Skeletal muscle satellite cell (primary cell): ENCODE results near the gene SLC39A6.
"Not testable (repeated sequence)": the region's sequence is repeated elsewhere in the genome, so short reads cannot be mapped to it uniquely, and the experiment has no call there.

Experiments
- H3K27me3 ChIP-seq: 2 replicates; pipeline ENCODE4 v1.7.0; 2013; ENCODE audit warnings: low read length; ENCODE audit not compliant: control insufficient read depth, insufficient read depth
- H3K36me3 ChIP-seq: 2 replicates; pipeline ENCODE4 v1.7.0; 2013; ENCODE audit warnings: mild to moderate bottlenecking, control low read depth, low read length; ENCODE audit not compliant: insufficient read depth
- H3K4me1 ChIP-seq: 2 replicates; pipeline ENCODE4 v1.7.0; 2013; ENCODE audit warnings: low read length; ENCODE audit not compliant: control insufficient read depth, insufficient read depth
- H3K4me2 ChIP-seq: 2 replicates; pipeline ENCODE4 v1.7.0; 2013; ENCODE audit warnings: mild to moderate bottlenecking, low read length
- H3K4me3 ChIP-seq: 2 replicates; pipeline ENCODE4 v1.7.0; 2013; ENCODE audit warnings: low read length
- H3K9ac ChIP-seq: 2 replicates; pipeline ENCODE4 v1.7.0; 2013; ENCODE audit warnings: mild to moderate bottlenecking, low read depth, low read length, moderate library complexity
- H3K9me3 ChIP-seq: replicated peaks from 2 replicates; pipeline ENCODE4 v1.7.0; 2013; ENCODE audit warnings: mild to moderate bottlenecking, control low read depth, low read length

SLC39A6 gene

GRCh38 chr18:36132756-36133155 is 3.6 kb upstream of the SLC39A6 start:
- peaks cover 12% of the 10 kb centered on the region for H3K4me1 ChIP-seq

DNA sequence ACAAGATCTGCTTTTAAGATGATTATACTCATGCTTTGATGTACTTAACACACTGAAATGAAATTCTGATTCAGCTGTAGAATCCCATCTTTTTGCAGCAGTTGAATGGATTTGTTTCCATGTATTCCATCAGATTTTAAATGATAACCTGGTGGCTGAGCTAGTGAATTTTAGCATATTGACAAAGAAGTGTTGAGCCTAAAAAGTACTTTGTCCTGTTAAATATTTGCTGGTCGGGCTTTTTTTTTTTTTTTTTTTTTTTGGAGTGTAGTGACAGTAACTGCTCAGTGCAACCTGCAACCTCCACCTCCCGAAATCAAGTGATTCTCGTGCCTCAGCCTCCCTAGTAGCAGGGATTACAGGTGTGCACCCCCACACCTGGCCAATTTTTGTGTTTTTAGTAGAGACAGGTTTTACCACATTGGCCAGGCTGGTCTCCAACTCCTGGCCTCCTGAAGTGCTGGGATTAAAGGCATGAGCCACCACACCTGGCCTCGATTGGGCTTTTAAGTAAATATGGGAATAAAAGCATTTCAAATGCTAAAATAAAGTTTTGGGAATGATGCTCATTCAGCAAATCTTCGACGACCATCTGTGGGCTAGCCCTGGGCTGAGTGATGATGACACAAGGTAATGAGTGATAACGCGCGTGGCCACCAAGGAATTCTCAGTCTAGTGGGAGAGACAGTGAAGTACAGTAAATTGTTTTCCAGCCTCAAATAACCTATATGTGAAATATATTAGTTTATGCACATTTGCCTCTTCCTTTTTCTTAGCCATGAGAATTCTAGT is 2.7 kb upstream of the SLC39A6 start:
- H3K27me3 ChIP-seq: no peaks in the 10 kb centered on the region
- peaks cover 9% of the 10 kb centered on the region for H3K36me3 ChIP-seq
- H3K9ac ChIP-seq: no peak overlapping the region
- peak overlapping the region; percentile 100 for H3K4me2 ChIP-seq
- H3K9me3 ChIP-seq: no peaks in the 10 kb centered on the region
- H3K4me1 ChIP-seq: peaks cover 12% of the 10 kb centered on the region
- H3K4me3 ChIP-seq: no peak overlapping the region

More at GRCh38 chr18:36132756-36133155, 3.6 kb upstream of the SLC39A6 start:
- Histone ChIP-seq H3K9ac (no peak overlapping the region), H3K36me3 (peaks cover 17% of the 10 kb centered on the region), H3K9me3 (no peaks in the 10 kb centered on the region), H3K27me3 (no peaks in the 10 kb centered on the region), H3K4me2 (no peak overlapping the region), H3K4me3 (no peak overlapping the region)

DNA sequence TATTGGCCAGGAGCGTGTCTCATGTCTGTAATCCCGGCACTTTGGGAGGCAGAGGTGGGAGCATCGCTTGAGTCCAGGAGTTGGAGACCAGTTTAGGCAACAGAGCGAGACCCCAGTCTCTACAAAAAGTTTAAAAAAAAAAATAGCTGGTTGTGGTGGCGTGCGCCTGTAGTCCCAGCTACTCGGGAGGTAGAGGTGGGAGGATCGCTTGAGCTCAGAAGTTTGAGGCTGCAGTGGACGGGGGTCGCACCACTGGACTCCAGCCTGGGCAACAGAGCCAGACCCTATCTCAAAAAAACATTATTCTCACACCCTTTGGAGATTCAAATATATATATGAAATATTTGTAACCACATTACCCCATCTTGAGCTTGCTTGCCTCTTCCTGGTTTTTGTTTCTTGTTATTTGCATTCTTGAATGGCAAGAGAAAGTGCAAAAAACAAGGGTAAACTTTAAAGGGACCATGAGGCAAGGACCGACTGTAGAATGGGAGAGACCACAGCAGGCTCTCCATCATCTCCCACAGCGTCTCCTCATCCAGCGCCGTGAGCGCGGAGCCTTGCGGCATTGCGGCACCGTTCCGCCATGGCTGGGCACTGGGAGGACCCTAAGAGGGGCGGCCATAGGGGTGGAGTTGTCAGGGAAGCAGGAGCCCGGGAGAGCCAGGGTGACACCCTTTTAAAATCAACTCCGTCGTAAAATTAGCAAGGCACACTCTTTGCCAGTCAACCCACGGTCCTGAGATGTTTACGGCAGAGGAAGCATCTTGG is 1.9 kb upstream of the SLC39A6 start:
- Histone ChIP-seq H3K9me3 (no peaks in the 10 kb centered on the region), H3K4me2 (peak overlapping the region; percentile 100), H3K36me3 (peaks cover 3% of the 10 kb centered on the region), H3K27me3 (no peaks in the 10 kb centered on the region), H3K4me1 (peaks cover 12% of the 10 kb centered on the region), H3K4me3 (peak overlapping the region; percentile 99), H3K9ac (peak overlapping the region; percentile 100)

- peak overlapping the region; percentile 100 for H3K4me2 ChIP-seq
- H3K4me3 ChIP-seq: peak overlapping the region; percentile 99
- H3K9me3 ChIP-seq: no peaks in the 10 kb centered on the region
- peaks cover 12% of the 10 kb centered on the region for H3K4me1 ChIP-seq
- H3K36me3 ChIP-seq: peaks cover 3% of the 10 kb centered on the region
- no peaks in the 10 kb centered on the region for H3K27me3 ChIP-seq
- peak overlapping the region; percentile 100 for H3K9ac ChIP-seq
Observed at GRCh38 chr18:36130039-36130831, 1.1 kb upstream of the SLC39A6 start.

DNA sequence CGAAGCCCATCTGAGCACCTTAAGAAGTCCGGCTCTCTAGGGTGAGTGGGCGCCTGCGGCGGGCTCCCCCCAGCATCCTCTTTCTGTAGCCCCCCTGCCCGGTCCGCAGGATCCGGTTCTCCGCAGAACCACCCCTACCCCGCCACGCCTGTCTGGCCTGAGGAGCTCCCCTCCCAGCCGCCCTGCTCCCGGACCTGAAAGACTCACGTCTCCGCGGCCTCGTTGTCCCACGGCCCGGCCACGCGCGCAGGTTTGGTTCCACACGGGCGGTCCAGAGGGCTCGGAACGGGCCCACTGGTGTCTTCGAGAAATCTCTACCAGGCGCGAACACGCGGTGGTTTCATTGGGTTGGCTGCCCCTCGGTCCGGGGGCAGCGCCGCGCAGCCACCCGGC is 237 bp downstream of the SLC39A6 start:
- Histone ChIP-seq H3K4me3 (peak overlapping the region; percentile 99), H3K9me3 (no peaks in the 10 kb centered on the region), H3K36me3 (peaks cover 11% of the 10 kb centered on the region), H3K4me1 (peaks cover 12% of the 10 kb centered on the region), H3K27me3 (no peaks in the 10 kb centered on the region), H3K4me2 (peak overlapping the region; percentile 100), H3K9ac (peak overlapping the region; percentile 100)

DNA sequence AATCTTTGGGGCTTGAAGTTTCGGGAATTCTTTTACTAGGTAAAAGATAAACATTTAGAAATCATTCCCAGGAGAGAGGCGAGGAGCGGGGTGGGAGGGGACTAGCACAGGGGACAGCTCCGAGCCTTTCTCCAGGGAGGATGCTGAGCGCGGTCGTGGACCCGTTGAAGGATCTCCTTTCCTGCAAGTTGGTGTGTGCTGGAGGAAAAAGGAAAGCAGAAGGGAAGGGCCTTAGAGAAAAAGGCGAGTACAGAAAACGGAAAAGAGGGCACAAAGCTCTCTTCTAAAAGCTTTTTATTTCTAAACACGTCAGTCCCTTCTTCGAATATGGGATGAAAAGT is 640 bp downstream of the SLC39A6 start:
- peak overlapping the region; percentile 99 for H3K4me3 ChIP-seq
- H3K9me3 ChIP-seq: no peaks in the 10 kb centered on the region
- H3K4me1 ChIP-seq: peaks cover 12% of the 10 kb centered on the region

DNA sequence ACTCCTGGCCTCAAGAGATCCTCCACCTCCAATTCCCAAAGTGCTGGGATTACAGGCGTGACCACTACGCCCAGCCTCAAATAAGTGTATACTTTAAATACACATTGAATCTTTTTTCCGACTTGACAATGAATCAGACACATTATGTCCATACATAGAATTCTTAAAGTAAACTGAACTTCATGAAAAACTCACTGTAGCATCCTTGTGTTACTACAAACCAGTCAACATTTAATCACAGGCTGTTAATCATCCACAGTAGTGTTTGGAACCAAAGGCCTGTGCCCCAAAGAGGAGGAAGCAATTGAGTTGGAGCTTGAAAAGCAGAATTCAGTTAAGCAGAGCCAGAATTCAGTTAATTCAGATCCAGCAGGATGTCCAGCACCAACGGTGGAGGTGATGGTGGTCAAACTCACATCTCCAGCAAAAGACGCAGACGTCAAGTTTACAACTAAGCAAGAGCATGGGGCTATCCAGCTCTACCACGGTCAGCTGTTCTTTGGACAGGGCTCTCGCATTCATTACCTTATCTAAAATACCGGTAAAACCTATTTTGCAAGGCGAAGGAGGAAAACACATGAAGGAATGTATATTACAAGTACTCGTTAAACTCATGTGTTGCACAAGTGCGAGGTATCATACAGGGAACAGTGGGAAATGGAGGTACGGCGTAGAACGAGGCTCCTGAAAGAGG is 1.2 kb downstream of the SLC39A6 start:
- H3K9me3 ChIP-seq: no peaks in the 10 kb centered on the region
- H3K9ac ChIP-seq: peak overlapping the region; percentile 100
- H3K4me3 ChIP-seq: peak overlapping the region; percentile 99
- peak overlapping the region; percentile 100 for H3K4me2 ChIP-seq
- peaks cover 18% of the 10 kb centered on the region for H3K36me3 ChIP-seq
- H3K27me3 ChIP-seq: no peaks in the 10 kb centered on the region
- H3K4me1 ChIP-seq: peaks cover 12% of the 10 kb centered on the region

More for the DNA sequence above, 640 bp downstream of the SLC39A6 start:
- H3K27me3 ChIP-seq: no peaks in the 10 kb centered on the region
- peak overlapping the region; percentile 100 for H3K9ac ChIP-seq
- peaks cover 13% of the 10 kb centered on the region for H3K36me3 ChIP-seq
- H3K4me2 ChIP-seq: peak overlapping the region; percentile 100

DNA sequence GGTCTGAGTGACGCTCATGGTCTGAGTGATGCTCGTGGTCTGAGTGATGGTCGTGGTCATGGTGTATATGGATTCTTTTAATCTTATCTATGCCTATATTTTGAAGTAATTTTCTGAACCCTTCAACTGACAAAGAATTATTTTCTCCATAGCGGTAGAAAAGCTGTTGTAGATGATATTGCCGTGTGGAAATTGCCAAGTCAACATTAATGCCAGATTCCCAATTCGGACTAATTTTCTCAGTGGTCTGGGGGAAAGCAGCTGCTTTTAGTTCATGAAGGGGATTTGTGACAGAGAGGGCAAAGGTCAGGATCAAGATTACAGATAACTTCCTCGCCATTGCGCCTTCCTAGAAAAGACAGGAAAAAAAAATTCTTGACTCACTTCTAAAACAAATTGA is 2.5 kb downstream of the SLC39A6 start:
- Histone ChIP-seq H3K4me2 (no peak overlapping the region), H3K9ac (no peak overlapping the region), H3K4me1 (peaks cover 12% of the 10 kb centered on the region), H3K9me3 (no peaks in the 10 kb centered on the region), H3K27me3 (no peaks in the 10 kb centered on the region), H3K4me3 (no peak overlapping the region), H3K36me3 (peaks cover 24% of the 10 kb centered on the region)

- Histone ChIP-seq H3K27me3 (no peaks in the 10 kb centered on the region), H3K36me3 (peaks cover 28% of the 10 kb centered on the region), H3K4me1 (peaks cover 5% of the 10 kb centered on the region), H3K4me3 (no peak overlapping the region), H3K9ac (no peak overlapping the region), H3K4me2 (no peak overlapping the region), H3K9me3 (no peaks in the 10 kb centered on the region)
Observed at GRCh38 chr18:36124841-36125240, 4.3 kb downstream of the SLC39A6 start.

DNA sequence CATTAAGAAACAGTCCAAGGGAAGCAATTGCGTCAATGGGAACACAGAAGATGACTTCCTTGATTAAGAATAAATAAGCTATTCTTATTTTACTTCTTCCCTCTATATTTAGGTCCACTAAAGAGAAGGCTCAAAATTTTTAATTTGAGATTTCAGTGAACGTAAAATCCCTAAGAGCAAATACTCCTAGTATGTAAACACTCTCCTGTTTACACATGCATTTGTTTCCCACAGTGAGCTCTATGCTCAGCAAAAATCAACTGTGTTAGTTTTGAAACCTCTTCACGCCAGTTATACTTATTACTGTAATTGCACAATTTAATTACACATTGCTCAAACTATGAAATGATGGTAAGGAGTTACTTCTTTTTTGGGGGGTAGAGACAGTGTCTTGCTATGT is 8.8 kb downstream of the SLC39A6 start:
- Histone ChIP-seq H3K36me3 (peaks cover 38% of the 10 kb centered on the region), H3K9me3 (no peaks in the 10 kb centered on the region), H3K4me2 (no peak overlapping the region), H3K27me3 (no peaks in the 10 kb centered on the region), H3K9ac (no peak overlapping the region), H3K4me3 (no peak overlapping the region), H3K4me1 (no peaks in the 10 kb centered on the region)

- peaks cover 34% of the 10 kb centered on the region for H3K36me3 ChIP-seq
- H3K9me3 ChIP-seq, H3K4me2 ChIP-seq, H3K4me1 ChIP-seq, H3K9ac ChIP-seq, H3K27me3 ChIP-seq, H3K4me3 ChIP-seq: not testable (repeated sequence)
Observed at GRCh38 chr18:36116771-36117170, 12.4 kb downstream of the SLC39A6 start.
